ENCODE data around the gene RNF217.

Gene RNF217

GRCh38 chr6:125086716-125087115 lies 124.5 kb downstream of the RNF217 start:
- no peaks in the 10 kb centered on the region for H3K9me2 ChIP-seq (replicated peaks; ENCODE audit: low read depth, low read length)
- no peaks in the 10 kb centered on the region for H3F3A ChIP-seq (ENCODE audit: low read depth)
- no peak overlapping the region for H2AFZ ChIP-seq (ENCODE audit: low read length)
- no peaks in the 10 kb centered on the region for H3K9me3 ChIP-seq (ENCODE audit: insufficient read depth, low read depth, low read length)
- no peaks in the 10 kb centered on the region for H3K4me1 ChIP-seq (ENCODE audit: insufficient read depth, low read length, poor library complexity, severe bottlenecking)
- H3K4me2 ChIP-seq (ENCODE audit: low read depth, low read length, poor library complexity, severe bottlenecking), result no peak overlapping the region
- H3K9ac ChIP-seq (ENCODE audit: low read depth, low read length, poor library complexity, severe bottlenecking), result no peak overlapping the region
- no peak overlapping the region for H3K4me3 ChIP-seq (ENCODE audit: low read length, poor library complexity, severe bottlenecking)
- no peaks in the 10 kb centered on the region for H4K20me1 ChIP-seq (ENCODE audit: insufficient read depth, low read length, poor library complexity, severe bottlenecking)
- H3K27me3 ChIP-seq (ENCODE audit: insufficient read depth, low read length, poor library complexity, severe bottlenecking), result no peaks in the 10 kb centered on the region
- no peaks in the 10 kb centered on the region for H3K79me2 ChIP-seq (ENCODE audit: insufficient read depth, low read length)
- no peaks in the 10 kb centered on the region for H3K36me3 ChIP-seq (ENCODE audit: insufficient read depth, low read length)
- TF ChIP-seq EZH2phosphoT487 (IDR thresholded peaks at IDR 0.05; ENCODE audit: borderline replicate concordance) (no peak), CTCF (conservative IDR thresholded peaks at IDR 0.05; ENCODE audit: low read length) (no peak)

- Histone ChIP-seq H3K9ac (ENCODE audit: low read depth, low read length, poor library complexity, severe bottlenecking) (no peak overlapping the region), H2AFZ (ENCODE audit: low read length) (no peak overlapping the region), H3K4me1 (ENCODE audit: insufficient read depth, low read length, poor library complexity, severe bottlenecking) (no peaks in the 10 kb centered on the region), H3K4me3 (ENCODE audit: low read length, poor library complexity, severe bottlenecking) (no peak overlapping the region), H3K79me2 (ENCODE audit: insufficient read depth, low read length) (no peaks in the 10 kb centered on the region), H3K9me3 (ENCODE audit: insufficient read depth, low read depth, low read length) (no peaks in the 10 kb centered on the region), H3K36me3 (ENCODE audit: insufficient read depth, low read length) (no peaks in the 10 kb centered on the region), H3K9me2 (replicated peaks; ENCODE audit: low read depth, low read length) (no peaks in the 10 kb centered on the region), H4K20me1 (ENCODE audit: insufficient read depth, low read length, poor library complexity, severe bottlenecking) (no peaks in the 10 kb centered on the region), H3K4me2 (ENCODE audit: low read depth, low read length, poor library complexity, severe bottlenecking) (no peak overlapping the region), H3K27me3 (ENCODE audit: insufficient read depth, low read length, poor library complexity, severe bottlenecking) (no peaks in the 10 kb centered on the region), H3F3A (ENCODE audit: low read depth) (no peaks in the 10 kb centered on the region)
- no peak for TF ChIP-seq EZH2phosphoT487 (IDR thresholded peaks at IDR 0.05; ENCODE audit: borderline replicate concordance)
- TF ChIP-seq CTCF (conservative IDR thresholded peaks at IDR 0.05; ENCODE audit: low read length), result no peak
Measured at GRCh38 chr6:125088963-125089362, 126.7 kb downstream of the RNF217 start.

GRCh38 chr6:125094563-125094962 lies 132.3 kb downstream of the RNF217 start:
- no peaks in the 10 kb centered on the region for H3K36me3 ChIP-seq (ENCODE audit: insufficient read depth, low read length)
- H3K9ac ChIP-seq (ENCODE audit: low read depth, low read length, poor library complexity, severe bottlenecking), result no peak overlapping the region
- H2AFZ ChIP-seq (ENCODE audit: low read length), result no peak overlapping the region
- no peaks in the 10 kb centered on the region for H3K9me3 ChIP-seq (ENCODE audit: insufficient read depth, low read depth, low read length)
- H3K27me3 ChIP-seq (ENCODE audit: insufficient read depth, low read length, poor library complexity, severe bottlenecking), result no peaks in the 10 kb centered on the region
- no peak overlapping the region for H3K4me3 ChIP-seq (ENCODE audit: low read length, poor library complexity, severe bottlenecking)
- H3F3A ChIP-seq (ENCODE audit: low read depth), result no peaks in the 10 kb centered on the region
- no peaks in the 10 kb centered on the region for H3K9me2 ChIP-seq (replicated peaks; ENCODE audit: low read depth, low read length)
- no peak overlapping the region for H3K4me2 ChIP-seq (ENCODE audit: low read depth, low read length, poor library complexity, severe bottlenecking)
- H3K79me2 ChIP-seq (ENCODE audit: insufficient read depth, low read length), result no peaks in the 10 kb centered on the region
- H3K4me1 ChIP-seq (ENCODE audit: insufficient read depth, low read length, poor library complexity, severe bottlenecking), result no peaks in the 10 kb centered on the region
- no peaks in the 10 kb centered on the region for H4K20me1 ChIP-seq (ENCODE audit: insufficient read depth, low read length, poor library complexity, severe bottlenecking)
- no peak for TF ChIP-seq CTCF (conservative IDR thresholded peaks at IDR 0.05; ENCODE audit: low read length)
- TF ChIP-seq EZH2phosphoT487 (IDR thresholded peaks at IDR 0.05; ENCODE audit: borderline replicate concordance), result no peak

Measured in Loucy (cell line).